Mesothelial cell of epicardium (in vitro differentiated cells): ENCODE measurements around the gene SLC5A6. TPM values are rescaled to one million over a fixed set of nuclear protein-coding genes. Genes with fewer than 3 reads are reported as not detected.
A peak's percentile ranks its signal among the peaks of the same experiment; 100 is the strongest.
"Not testable (repeated sequence)": the region's sequence is repeated elsewhere in the genome, so short reads cannot be mapped to it uniquely, and the experiment has no call there.

Experiments used
- DNase-seq, 2 experiments: peaks; one replicate each; pipeline ENCODE4 v3.0.0; 2021; ENCODE audit warnings: low spot score in 2 of 2; ENCODE audit not compliant: unreplicated experiment in 2 of 2
- H3K27ac Mint-ChIP-seq: 2 replicates; pipeline ENCODE4 v1.8.0; 2021; ENCODE audit warnings: mixed read lengths
- H3K27me3 Mint-ChIP-seq: 2 replicates; pipeline ENCODE4 v1.8.0; 2021; ENCODE audit warnings: low read depth, mixed read lengths
- H3K36me3 Mint-ChIP-seq: 2 replicates; pipeline ENCODE4 v1.8.0; 2021; ENCODE audit warnings: mixed read lengths
- H3K4me1 Mint-ChIP-seq: 2 replicates; pipeline ENCODE4 v1.8.0; 2021; ENCODE audit warnings: mixed read lengths
- H3K4me3 Mint-ChIP-seq: 2 replicates; pipeline ENCODE4 v1.8.0; 2021; ENCODE audit warnings: mild to moderate bottlenecking, moderate library complexity, mixed read lengths
- H3K9me3 Mint-ChIP-seq: 2 replicates; pipeline ENCODE4 v1.8.0; 2021; ENCODE audit warnings: mixed read lengths
- total RNA-seq: library from RNA; stranded (reverse); gene quantifications from 3 replicates; pipeline ENCODE4 v1.2.1, GENCODE V29; 2021
- TF ChIP-seq, protein P1 (sequence below): fragments of 200-600 bp; sonication (generic); IDR thresholded peaks from one replicate; pipeline ENCODE4 v1.5.0; 2021; ENCODE audit warnings: antibody characterized with exemption; ENCODE audit not compliant: unreplicated experiment

SLC5A6 gene
- total RNA-seq, 1 donor from 2014 or later: 67.9 TPM

DNA sequence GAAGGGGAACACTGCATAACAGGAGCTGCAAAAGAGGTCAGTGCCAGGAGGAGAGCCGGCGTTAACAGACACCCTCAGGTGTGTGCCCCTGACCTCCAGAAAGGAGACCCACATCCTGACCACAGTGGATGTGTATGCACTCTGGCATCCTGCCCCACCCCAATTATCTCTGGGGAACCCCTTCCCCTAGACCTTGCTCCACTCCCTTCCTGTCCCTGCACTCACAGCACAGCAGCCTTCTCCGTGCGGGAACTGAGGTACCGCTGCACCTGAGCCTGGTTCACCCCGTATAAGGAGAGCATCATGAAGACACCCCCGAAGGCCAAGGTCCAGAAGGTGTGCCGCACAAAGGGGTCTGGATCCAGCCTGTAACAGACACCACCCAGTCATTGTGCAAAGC, 7.5 kb downstream of the SLC5A6 start:
- H3K27me3 Mint-ChIP-seq: no peaks in the 10 kb centered on the region
- H3K4me3 Mint-ChIP-seq: no peak overlapping the region
- no peak overlapping the region for H3K27ac Mint-ChIP-seq
- peaks cover 31% of the 10 kb centered on the region for H3K36me3 Mint-ChIP-seq
- DNase-seq: no peak
- TF ChIP-seq, protein P1, sequence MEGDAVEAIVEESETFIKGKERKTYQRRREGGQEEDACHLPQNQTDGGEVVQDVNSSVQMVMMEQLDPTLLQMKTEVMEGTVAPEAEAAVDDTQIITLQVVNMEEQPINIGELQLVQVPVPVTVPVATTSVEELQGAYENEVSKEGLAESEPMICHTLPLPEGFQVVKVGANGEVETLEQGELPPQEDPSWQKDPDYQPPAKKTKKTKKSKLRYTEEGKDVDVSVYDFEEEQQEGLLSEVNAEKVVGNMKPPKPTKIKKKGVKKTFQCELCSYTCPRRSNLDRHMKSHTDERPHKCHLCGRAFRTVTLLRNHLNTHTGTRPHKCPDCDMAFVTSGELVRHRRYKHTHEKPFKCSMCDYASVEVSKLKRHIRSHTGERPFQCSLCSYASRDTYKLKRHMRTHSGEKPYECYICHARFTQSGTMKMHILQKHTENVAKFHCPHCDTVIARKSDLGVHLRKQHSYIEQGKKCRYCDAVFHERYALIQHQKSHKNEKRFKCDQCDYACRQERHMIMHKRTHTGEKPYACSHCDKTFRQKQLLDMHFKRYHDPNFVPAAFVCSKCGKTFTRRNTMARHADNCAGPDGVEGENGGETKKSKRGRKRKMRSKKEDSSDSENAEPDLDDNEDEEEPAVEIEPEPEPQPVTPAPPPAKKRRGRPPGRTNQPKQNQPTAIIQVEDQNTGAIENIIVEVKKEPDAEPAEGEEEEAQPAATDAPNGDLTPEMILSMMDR: no peak
- H3K4me1 Mint-ChIP-seq: peaks cover 4% of the 10 kb centered on the region
- H3K9me3 Mint-ChIP-seq: no peaks in the 10 kb centered on the region

DNA sequence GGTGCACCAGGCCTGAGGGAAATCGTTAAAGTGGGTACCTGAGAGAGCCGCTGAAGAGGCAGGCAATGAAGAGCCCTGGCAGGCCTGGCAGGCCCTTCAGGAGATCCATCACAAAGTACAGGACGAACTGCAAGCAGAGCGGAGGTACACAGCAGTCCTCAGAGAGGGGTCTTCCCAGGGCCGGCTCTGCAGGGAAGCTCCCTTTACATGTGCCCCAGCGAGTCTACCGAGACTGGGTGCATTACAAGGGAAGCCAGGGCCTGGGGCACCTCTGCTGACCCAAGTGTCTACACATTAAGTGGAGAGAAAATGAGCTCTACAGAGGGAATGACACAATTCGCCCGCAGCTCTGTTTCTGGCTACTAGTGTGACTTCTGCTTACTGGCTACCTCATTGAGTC, 8.3 kb downstream of the SLC5A6 start:
- TF ChIP-seq, protein P1: no peak
- H3K36me3 Mint-ChIP-seq: peaks cover 31% of the 10 kb centered on the region
- no peak for DNase-seq
- no peak overlapping the region for H3K27ac Mint-ChIP-seq
- no peaks in the 10 kb centered on the region for H3K27me3 Mint-ChIP-seq
- H3K4me1 Mint-ChIP-seq: no peaks in the 10 kb centered on the region
- H3K9me3 Mint-ChIP-seq: no peaks in the 10 kb centered on the region
- H3K4me3 Mint-ChIP-seq: no peak overlapping the region

DNA sequence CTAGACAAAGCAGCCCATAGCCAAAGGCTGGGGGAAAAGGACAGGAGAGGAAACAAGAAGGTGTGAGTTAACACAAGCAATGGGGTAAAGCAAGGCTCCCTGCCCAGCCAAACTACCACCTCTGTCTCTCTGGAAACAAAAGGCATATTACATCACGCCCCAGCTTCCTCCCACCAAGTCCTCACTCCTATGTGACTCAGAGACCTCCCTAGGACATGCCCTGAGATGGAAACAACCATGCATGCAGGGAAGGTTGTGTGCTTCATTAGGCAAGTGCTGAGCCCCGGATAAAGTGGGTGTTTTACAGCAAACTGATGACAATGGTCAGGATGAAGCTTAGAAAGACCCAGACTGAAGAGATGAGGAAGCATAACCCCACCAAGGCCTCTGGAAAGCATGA, 9.2 kb downstream of the SLC5A6 start:
- H3K36me3 Mint-ChIP-seq: peaks cover 31% of the 10 kb centered on the region
- DNase-seq: no peak
- no peak overlapping the region for H3K4me3 Mint-ChIP-seq
- TF ChIP-seq, protein P1: no peak
- H3K27ac Mint-ChIP-seq: no peak overlapping the region
- no peaks in the 10 kb centered on the region for H3K9me3 Mint-ChIP-seq
- H3K4me1 Mint-ChIP-seq: no peaks in the 10 kb centered on the region
- H3K27me3 Mint-ChIP-seq: no peaks in the 10 kb centered on the region

DNA sequence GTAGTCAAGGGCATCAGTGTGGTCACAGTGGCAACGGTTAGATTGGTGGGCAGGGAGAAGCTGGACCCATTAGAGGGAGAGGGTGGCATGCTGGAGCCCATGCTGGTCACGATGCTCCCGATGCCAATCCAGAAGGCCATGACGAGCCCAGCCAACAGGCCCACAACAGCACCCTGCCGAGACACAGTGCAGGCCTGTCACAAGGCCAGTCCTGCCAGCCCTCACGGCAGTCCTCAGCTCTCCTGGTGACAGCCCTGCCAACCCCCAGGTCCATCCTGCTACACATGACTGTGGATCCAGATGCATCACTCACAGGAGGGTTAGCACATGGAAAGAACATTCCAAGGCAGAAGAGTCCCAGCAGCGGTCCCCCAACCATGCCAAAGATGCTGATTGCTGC, 10.4 kb downstream of the SLC5A6 start:
- TF ChIP-seq, protein P1: no peak
- H3K36me3 Mint-ChIP-seq: peaks cover 25% of the 10 kb centered on the region

DNA sequence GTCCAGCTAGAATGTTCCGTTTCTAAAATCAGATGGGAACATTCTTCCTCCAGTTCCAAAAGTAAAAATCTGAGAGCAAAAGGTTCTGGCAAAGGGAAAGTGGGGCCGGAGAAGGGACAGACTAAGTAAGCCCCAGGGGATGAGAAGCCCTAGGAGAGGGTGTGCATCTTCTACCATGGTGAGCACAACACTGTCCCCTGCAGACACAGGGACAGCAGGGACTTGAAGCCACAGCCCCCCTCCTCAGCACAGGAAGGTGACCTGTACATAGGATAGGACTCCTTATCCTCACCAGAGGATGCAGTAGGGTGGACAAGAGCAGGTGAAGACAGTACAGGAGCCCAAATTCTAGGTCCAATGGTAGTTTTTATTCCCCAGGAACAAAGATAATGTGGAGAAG, 12.8 kb downstream of the SLC5A6 start:
- peaks cover 14% of the 10 kb centered on the region for H3K36me3 Mint-ChIP-seq
- H3K4me3 Mint-ChIP-seq: no peak overlapping the region
- H3K4me1 Mint-ChIP-seq: no peaks in the 10 kb centered on the region
- no peaks in the 10 kb centered on the region for H3K27me3 Mint-ChIP-seq
- no peaks in the 10 kb centered on the region for H3K9me3 Mint-ChIP-seq
- H3K27ac Mint-ChIP-seq: no peak overlapping the region
- TF ChIP-seq, protein P1: no peak
- DNase-seq: no peak

More for the DNA sequence above, 10.4 kb downstream of the SLC5A6 start:
- Mint-ChIP-seq H3K4me3 (no peak overlapping the region), H3K9me3 (no peaks in the 10 kb centered on the region), H3K27me3 (no peaks in the 10 kb centered on the region), H3K4me1 (no peaks in the 10 kb centered on the region), H3K27ac (no peak overlapping the region)
- DNase-seq: no peak

DNA sequence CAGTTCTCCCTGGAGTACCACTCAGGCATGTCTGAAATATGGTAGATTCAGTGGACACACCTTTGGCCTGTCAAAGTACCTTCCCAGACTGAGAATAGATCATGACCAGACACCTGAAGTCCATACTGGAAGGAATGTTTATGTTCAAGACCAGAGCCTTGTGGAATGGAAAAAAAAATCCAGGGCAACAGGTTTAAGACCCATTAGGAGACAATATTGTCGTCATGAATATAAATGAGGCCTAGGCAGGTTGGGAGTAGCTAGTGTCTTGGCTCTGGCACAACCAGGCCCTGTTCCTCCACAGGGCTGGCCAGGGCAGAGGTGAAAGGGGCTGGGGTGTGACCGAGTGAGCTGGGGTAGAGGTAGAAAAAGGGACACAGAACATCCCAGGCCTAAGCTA, 13.4 kb downstream of the SLC5A6 start:
- TF ChIP-seq, protein P1: no peak
- H3K4me1 Mint-ChIP-seq: no peaks in the 10 kb centered on the region
- H3K27ac Mint-ChIP-seq: peak overlapping the region; percentile 44
- H3K36me3 Mint-ChIP-seq: peaks cover 12% of the 10 kb centered on the region
- DNase-seq: no peak
- no peaks in the 10 kb centered on the region for H3K9me3 Mint-ChIP-seq
- H3K4me3 Mint-ChIP-seq: no peak overlapping the region
- H3K27me3 Mint-ChIP-seq: no peaks in the 10 kb centered on the region

DNA sequence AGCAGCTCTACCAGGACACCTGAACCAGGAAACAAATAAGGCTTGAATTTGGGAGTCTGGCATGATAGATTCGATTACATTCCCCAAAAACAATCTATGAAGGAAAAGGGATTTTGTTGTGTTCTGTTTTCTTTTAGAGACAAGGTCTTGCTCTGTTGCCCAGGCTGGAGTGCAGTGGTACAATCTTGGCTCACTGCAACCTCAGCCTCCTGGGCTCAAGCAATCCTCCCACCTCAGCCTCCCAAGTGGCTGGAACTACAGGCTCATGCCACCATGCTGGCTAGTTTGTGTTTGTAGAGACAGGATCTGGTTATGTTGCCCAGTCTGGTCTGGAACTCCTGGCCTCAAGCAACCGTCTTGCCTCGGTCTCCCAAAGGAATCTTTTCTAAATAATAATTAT, 14.0 kb downstream of the SLC5A6 start:
- H3K27ac Mint-ChIP-seq, H3K4me3 Mint-ChIP-seq, DNase-seq, H3K36me3 Mint-ChIP-seq, H3K4me1 Mint-ChIP-seq, H3K27me3 Mint-ChIP-seq, H3K9me3 Mint-ChIP-seq: not testable (repeated sequence)

DNA sequence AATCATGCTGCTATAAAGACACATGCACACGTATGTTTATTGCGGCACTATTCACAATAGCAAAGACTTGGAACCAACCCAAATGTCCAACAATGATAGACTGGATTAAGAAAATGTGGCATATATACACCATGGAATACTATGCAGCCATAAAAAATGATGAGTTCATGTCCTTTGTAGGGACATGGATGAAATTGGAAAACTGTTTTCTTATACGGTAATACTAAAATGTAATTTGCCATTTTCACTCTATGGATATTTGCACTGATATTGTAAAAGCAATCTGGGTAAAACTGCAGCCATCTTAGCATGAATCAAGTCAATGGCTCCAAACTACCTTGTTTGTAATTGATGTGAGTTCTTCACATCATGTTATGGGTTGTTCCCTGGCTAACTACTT, 16.3 kb downstream of the SLC5A6 start:
- not testable (repeated sequence) for DNase-seq, H3K27me3 Mint-ChIP-seq, H3K4me3 Mint-ChIP-seq, H3K4me1 Mint-ChIP-seq, H3K36me3 Mint-ChIP-seq, H3K9me3 Mint-ChIP-seq, H3K27ac Mint-ChIP-seq
